Activated CD4-positive, alpha-beta T cell treated with anti-CD3 and anti-CD28 coated beads for 48 hours (primary cell): ENCODE results near the gene NHSL2.
"Not testable (repeated sequence)": the region's sequence is repeated elsewhere in the genome, so short reads cannot be mapped to it uniquely, and the experiment has no call there.

Experiments used
- DNase-seq: peaks from one replicate; pipeline ENCODE4 v3.0.0-alpha.2; 2020

Gene NHSL2

GRCh38 chrX:72133851-72134546, 223.4 kb downstream of the NHSL2 start:
- DNase-seq: no peak

- DNase-seq: no peak
These were observed 227.3 kb downstream of the NHSL2 start for GRCh38 chrX:72137846-72138495.

- no peak for DNase-seq
These were observed 228.9 kb downstream of the NHSL2 start for GRCh38 chrX:72139538-72139937.

- no peak for DNase-seq
These were observed 230.8 kb downstream of the NHSL2 start for GRCh38 chrX:72141372-72142004.

GRCh38 chrX:72142094-72142793, 231.6 kb downstream of the NHSL2 start:
- DNase-seq: no peak

- DNase-seq: no peak
These were observed 232.4 kb downstream of the NHSL2 start for GRCh38 chrX:72142794-72143608.

- no peak for DNase-seq
These were observed 232.9 kb downstream of the NHSL2 start for GRCh38 chrX:72143609-72143907.

GRCh38 chrX:72145181-72145580, 234.5 kb downstream of the NHSL2 start:
- no peak for DNase-seq

GRCh38 chrX:72146527-72146926, 235.9 kb downstream of the NHSL2 start:
- DNase-seq: no peak

- no peak for DNase-seq
These were observed 248.1 kb downstream of the NHSL2 start for GRCh38 chrX:72158773-72159172.

GRCh38 chrX:72159769-72160168, 249.1 kb downstream of the NHSL2 start:
- no peak for DNase-seq

GRCh38 chrX:72165551-72165950, 254.9 kb downstream of the NHSL2 start:
- DNase-seq: no peak

- DNase-seq: peak; percentile 21
These were observed 258.5 kb downstream of the NHSL2 start for GRCh38 chrX:72169008-72169728.

- not testable (repeated sequence) for DNase-seq
These were observed 265.6 kb downstream of the NHSL2 start for GRCh38 chrX:72176289-72176688.

- DNase-seq: no peak
These were observed 266.3 kb downstream of the NHSL2 start for GRCh38 chrX:72176981-72177380.

GRCh38 chrX:72180539-72180938, 269.9 kb downstream of the NHSL2 start:
- no peak for DNase-seq

- peak; percentile 87 for DNase-seq
These were observed 270.8 kb downstream of the NHSL2 start, which contains the start of gene PIN4 for GRCh38 chrX:72181178-72182125. Gene PIN4, plus strand, starts transcription at chrX:72181757. Its CDS starts 29 bp downstream, at chrX:72181786.

GRCh38 chrX:72182924-72183323, 272.3 kb downstream of the NHSL2 start:
- no peak for DNase-seq

GRCh38 chrX:72201836-72202536, 291.3 kb downstream of the NHSL2 start:
- DNase-seq: no peak
